Activated CD4-positive, alpha-beta T cell treated with anti-CD3 and anti-CD28 coated beads, Interleukin-2, amount 50 U/mL, for 1 hour (primary cell): Measurements from ENCODE around the gene RHOH.

Experiments used
- DNase-seq: peaks from one replicate; pipeline ENCODE4 v3.0.0-alpha.2; 2020

RHOH gene

GRCh38 chr4:40240040-40240653 is 43.3 kb downstream of the RHOH start:
- no peak for DNase-seq

GRCh38 chr4:40241026-40241425 is 44.2 kb downstream of the RHOH start:
- DNase-seq = no peak

GRCh38 chr4:40241941-40242340 is 45.1 kb downstream of the RHOH start:
- DNase-seq = peak; percentile 50

GRCh38 chr4:40243386-40243948 is 46.6 kb downstream of the RHOH start:
- DNase-seq = no peak

- no peak for DNase-seq
Observed at GRCh38 chr4:40244606-40245005, 47.8 kb downstream of the RHOH start.

GRCh38 chr4:40245550-40245949 is 48.7 kb downstream of the RHOH start:
- DNase-seq = no peak

- DNase-seq = no peak
Observed at GRCh38 chr4:40246011-40246900, 49.4 kb downstream of the RHOH start.

- DNase-seq = no peak
Observed at GRCh38 chr4:40246938-40247337, 50.1 kb downstream of the RHOH start.

- DNase-seq = peak; percentile 55
Observed at GRCh38 chr4:40247350-40247749, 50.5 kb downstream of the RHOH start.

- no peak for DNase-seq
Observed at GRCh38 chr4:40251366-40251765, 54.5 kb downstream of the RHOH start.

- DNase-seq = no peak
Observed at GRCh38 chr4:40253906-40254305, 57.1 kb downstream of the RHOH start.

- DNase-seq = no peak
Observed at GRCh38 chr4:40254608-40255392, 58.0 kb downstream of the RHOH start.

GRCh38 chr4:40255393-40256281 is 58.8 kb downstream of the RHOH start:
- DNase-seq = no peak

- DNase-seq = no peak
Observed at GRCh38 chr4:40256329-40256728, 59.5 kb downstream of the RHOH start.

- no peak for DNase-seq
Observed at GRCh38 chr4:40256817-40257216, 60.0 kb downstream of the RHOH start.

- no peak for DNase-seq
Observed at GRCh38 chr4:40258627-40259026, 61.8 kb downstream of the RHOH start.

GRCh38 chr4:40261231-40262076 is 64.6 kb downstream of the RHOH start:
- DNase-seq = no peak

GRCh38 chr4:40262077-40262528 is 65.3 kb downstream of the RHOH start:
- DNase-seq = no peak

GRCh38 chr4:40262861-40263260 is 66.0 kb downstream of the RHOH start:
- DNase-seq = no peak

- no peak for DNase-seq
Observed at GRCh38 chr4:40264497-40264896, 67.7 kb downstream of the RHOH start.
